ENCODE results near the gene LRRC26. TPM values are rescaled to one million over a fixed set of nuclear protein-coding genes. Genes with fewer than 3 reads are reported as not detected.

LRRC26 gene
- total RNA-seq, 2 experiments from 2014 or later, result not detected

GRCh38 chr9:137148661-137149060 is 21.2 kb downstream of the LRRC26 start:
- no peak for TF ChIP-seq CTCF (IDR thresholded peaks at IDR 0.05)
- H3K36me3 Mint-ChIP-seq (ENCODE audit: low read depth), result no peaks in the 10 kb centered on the region
- no peak overlapping the region for H3K27ac Mint-ChIP-seq
- peaks cover 6% of the 10 kb centered on the region for H3K4me1 Mint-ChIP-seq (ENCODE audit: low read depth)
- ChIA-PET CTCF (no interaction called here), POLR2A (interaction anchor here (1.4 to 2.3 kb wide), 3 partner anchors 19 to 30 kb away, joined by 3 to 8 read pairs (median 4); no protein-coding TSS in a partner anchor)
- H3K9me3 Mint-ChIP-seq, result no peaks in the 10 kb centered on the region
- no peak overlapping the region for H3K4me3 Mint-ChIP-seq
- intact Hi-C loops (cut with micrococcal nuclease), result no loop called here
- DNase-seq (no peak), ATAC-seq (no peak)
- H3K27me3 Mint-ChIP-seq, result peaks cover 7% of the 10 kb centered on the region

GRCh38 chr9:137148242-137148641 is 21.6 kb downstream of the LRRC26 start:
- Mint-ChIP-seq H3K27ac (no peak overlapping the region), H3K9me3 (no peaks in the 10 kb centered on the region), H3K4me3 (no peak overlapping the region), H3K4me1 (ENCODE audit: low read depth) (peaks cover 6% of the 10 kb centered on the region), H3K27me3 (peaks cover 9% of the 10 kb centered on the region), H3K36me3 (ENCODE audit: low read depth) (no peaks in the 10 kb centered on the region)
- intact Hi-C loops (cut with micrococcal nuclease), result no loop called here
- CTCF ChIA-PET, result no interaction called here
- no peak for TF ChIP-seq CTCF (IDR thresholded peaks at IDR 0.05)
- DNase-seq (no peak), ATAC-seq (no peak)
- POLR2A ChIA-PET, result interaction anchor here (2.3 kb wide), 1 partner anchor 18 kb away, joined by 8 read pairs; no protein-coding TSS in a partner anchor

- H3K4me1 Mint-ChIP-seq (ENCODE audit: low read depth), result peaks cover 6% of the 10 kb centered on the region
- H3K27ac Mint-ChIP-seq, result no peak overlapping the region
- no peak overlapping the region for H3K4me3 Mint-ChIP-seq
- ChIA-PET POLR2A (interaction anchor here (2.3 kb wide), 1 partner anchor 18 kb away, joined by 8 read pairs; no protein-coding TSS in a partner anchor), CTCF (no interaction called here)
- DNase-seq (no peak), ATAC-seq (no peak)
- H3K9me3 Mint-ChIP-seq, result no peaks in the 10 kb centered on the region
- peaks cover 9% of the 10 kb centered on the region for H3K27me3 Mint-ChIP-seq
- no peak for TF ChIP-seq CTCF (IDR thresholded peaks at IDR 0.05)
- no peaks in the 10 kb centered on the region for H3K36me3 Mint-ChIP-seq (ENCODE audit: low read depth)
- intact Hi-C loops (cut with micrococcal nuclease), result no loop called here
These were observed 22.1 kb downstream of the LRRC26 start for GRCh38 chr9:137147793-137148160.

- Mint-ChIP-seq H3K9me3 (no peaks in the 10 kb centered on the region), H3K4me1 (ENCODE audit: low read depth) (peaks cover 6% of the 10 kb centered on the region), H3K4me3 (no peak overlapping the region), H3K36me3 (ENCODE audit: low read depth) (no peaks in the 10 kb centered on the region), H3K27me3 (peaks cover 12% of the 10 kb centered on the region), H3K27ac (no peak overlapping the region)
- intact Hi-C loops (cut with micrococcal nuclease), result no loop called here
- POLR2A ChIA-PET, result interaction anchor here (0.7 to 0.9 kb wide), 2 partner anchors 18 to 48 kb away, joined by 3 to 4 read pairs; no protein-coding TSS in a partner anchor
- DNase-seq (no peak), ATAC-seq (no peak)
- TF ChIP-seq CTCF (IDR thresholded peaks at IDR 0.05), result no peak
- CTCF ChIA-PET, result no interaction called here
These were observed 22.6 kb downstream of the LRRC26 start for GRCh38 chr9:137147091-137147792.

GRCh38 chr9:137146527-137146918 is 23.3 kb downstream of the LRRC26 start:
- no peak for DNase-seq
- no peak for TF ChIP-seq CTCF (IDR thresholded peaks at IDR 0.05)
- ChIA-PET POLR2A (interaction anchor here (0.7 to 0.9 kb wide), 2 partner anchors 17 to 49 kb away, joined by 3 to 4 read pairs; no protein-coding TSS in a partner anchor), CTCF (no interaction called here)
- Mint-ChIP-seq H3K27me3 (peaks cover 17% of the 10 kb centered on the region), H3K9me3 (no peaks in the 10 kb centered on the region), H3K4me1 (ENCODE audit: low read depth) (peaks cover 5% of the 10 kb centered on the region), H3K36me3 (ENCODE audit: low read depth) (no peaks in the 10 kb centered on the region), H3K27ac (no peak overlapping the region), H3K4me3 (no peak overlapping the region)
- no peak for ATAC-seq
- intact Hi-C loops (cut with micrococcal nuclease), result no loop called here

Measured in activated CD8-positive, alpha-beta T cell treated with anti-CD3 and anti-CD28 coated beads for 36 hours (primary cell).